IMR-90 (cell line): ENCODE results near the gene MYOM1.

Experiments
- BHLHE40 ChIP-seq: fragments of 150-350 bp; IDR thresholded peaks from 2 replicates; pipeline ENCODE4 v1.6.1; 2016; ENCODE audit warnings: mild to moderate bottlenecking, low read depth, low read length
- CEBPB ChIP-seq: IDR thresholded peaks from 2 replicates; pipeline ENCODE4 v1.6.1; 2012; ENCODE audit warnings: low read depth, low read length, improper control_type of control experiment
- MXI1 ChIP-seq: IDR thresholded peaks from 2 replicates; pipeline ENCODE4 v1.6.1; 2012; ENCODE audit warnings: low read depth, mild to moderate bottlenecking, low read length, moderate library complexity, borderline replicate concordance
- POLR2A ChIP-seq: IDR thresholded peaks from 2 replicates; pipeline ENCODE4 v1.6.1; 2012; ENCODE audit warnings: mild to moderate bottlenecking, low read depth, low read length
- RAD21 ChIP-seq: IDR thresholded peaks from 2 replicates; pipeline ENCODE4 v1.6.1; 2012; ENCODE audit warnings: low read length, improper control_type of control experiment
- USF2 ChIP-seq: fragments of 150-350 bp; IDR thresholded peaks from 2 replicates; pipeline ENCODE4 v1.6.1; 2017; ENCODE audit warnings: mild to moderate bottlenecking, antibody characterized with exemption, low read length, low read depth
- TF ChIP-seq, protein P1 (sequence below): conservative IDR thresholded peaks from 2 replicates; pipeline ENCODE4 v1.5.1; 2012; ENCODE audit warnings: mild to moderate bottlenecking, low read depth, low read length, improper control_type of control experiment
- TF ChIP-seq, protein P2 (sequence below): fragments of 150-350 bp; IDR thresholded peaks from 2 replicates; pipeline ENCODE4 v1.6.1; 2016; ENCODE audit warnings: low read depth, mild to moderate bottlenecking, low read length, moderate library complexity, borderline replicate concordance

GRCh38 chr18:3029215-3029952 is 190.4 kb downstream of the MYOM1 start:
- TF ChIP-seq, protein P1, sequence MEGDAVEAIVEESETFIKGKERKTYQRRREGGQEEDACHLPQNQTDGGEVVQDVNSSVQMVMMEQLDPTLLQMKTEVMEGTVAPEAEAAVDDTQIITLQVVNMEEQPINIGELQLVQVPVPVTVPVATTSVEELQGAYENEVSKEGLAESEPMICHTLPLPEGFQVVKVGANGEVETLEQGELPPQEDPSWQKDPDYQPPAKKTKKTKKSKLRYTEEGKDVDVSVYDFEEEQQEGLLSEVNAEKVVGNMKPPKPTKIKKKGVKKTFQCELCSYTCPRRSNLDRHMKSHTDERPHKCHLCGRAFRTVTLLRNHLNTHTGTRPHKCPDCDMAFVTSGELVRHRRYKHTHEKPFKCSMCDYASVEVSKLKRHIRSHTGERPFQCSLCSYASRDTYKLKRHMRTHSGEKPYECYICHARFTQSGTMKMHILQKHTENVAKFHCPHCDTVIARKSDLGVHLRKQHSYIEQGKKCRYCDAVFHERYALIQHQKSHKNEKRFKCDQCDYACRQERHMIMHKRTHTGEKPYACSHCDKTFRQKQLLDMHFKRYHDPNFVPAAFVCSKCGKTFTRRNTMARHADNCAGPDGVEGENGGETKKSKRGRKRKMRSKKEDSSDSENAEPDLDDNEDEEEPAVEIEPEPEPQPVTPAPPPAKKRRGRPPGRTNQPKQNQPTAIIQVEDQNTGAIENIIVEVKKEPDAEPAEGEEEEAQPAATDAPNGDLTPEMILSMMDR: no peak
- no peak for TF ChIP-seq CEBPB
- TF ChIP-seq MXI1: no peak
- TF ChIP-seq POLR2A: no peak
- TF ChIP-seq USF2: no peak
- TF ChIP-seq RAD21: no peak
- TF ChIP-seq, protein P2, sequence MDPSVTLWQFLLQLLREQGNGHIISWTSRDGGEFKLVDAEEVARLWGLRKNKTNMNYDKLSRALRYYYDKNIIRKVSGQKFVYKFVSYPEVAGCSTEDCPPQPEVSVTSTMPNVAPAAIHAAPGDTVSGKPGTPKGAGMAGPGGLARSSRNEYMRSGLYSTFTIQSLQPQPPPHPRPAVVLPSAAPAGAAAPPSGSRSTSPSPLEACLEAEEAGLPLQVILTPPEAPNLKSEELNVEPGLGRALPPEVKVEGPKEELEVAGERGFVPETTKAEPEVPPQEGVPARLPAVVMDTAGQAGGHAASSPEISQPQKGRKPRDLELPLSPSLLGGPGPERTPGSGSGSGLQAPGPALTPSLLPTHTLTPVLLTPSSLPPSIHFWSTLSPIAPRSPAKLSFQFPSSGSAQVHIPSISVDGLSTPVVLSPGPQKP: no peak
- TF ChIP-seq BHLHE40: no peak
